HG03460 (cell line): ENCODE data around the gene C1QTNF7.
A peak's percentile ranks its signal among the peaks of the same experiment; 100 is the strongest.

Experiments used
- ATAC-seq: cut with Tn5 transposase; IDR thresholded peaks from one replicate; pipeline ENCODE4 v1.9.1; 2021; ENCODE audit not compliant: unreplicated experiment

The C1QTNF7 gene

DNA sequence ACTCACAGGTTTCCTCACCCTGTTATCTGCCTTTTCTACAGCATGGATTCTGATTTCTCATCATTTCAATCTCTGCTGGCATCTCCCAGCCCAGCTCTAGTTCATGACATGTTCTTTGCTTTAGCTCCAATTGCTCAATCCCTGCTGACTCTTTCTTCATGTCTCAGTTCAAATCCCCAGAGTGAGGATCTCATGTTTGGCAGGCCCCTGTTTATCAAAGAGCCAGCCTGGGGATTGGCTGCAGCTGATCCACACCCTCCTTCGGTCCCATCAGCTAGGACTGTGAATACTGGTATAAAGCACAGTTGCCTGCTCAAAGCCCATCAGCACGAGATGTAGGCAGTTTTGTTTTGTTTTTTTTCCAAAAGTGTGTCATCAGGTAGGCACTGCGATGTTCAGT is 27.5 kb downstream of the C1QTNF7 start:
- no peak for ATAC-seq

DNA sequence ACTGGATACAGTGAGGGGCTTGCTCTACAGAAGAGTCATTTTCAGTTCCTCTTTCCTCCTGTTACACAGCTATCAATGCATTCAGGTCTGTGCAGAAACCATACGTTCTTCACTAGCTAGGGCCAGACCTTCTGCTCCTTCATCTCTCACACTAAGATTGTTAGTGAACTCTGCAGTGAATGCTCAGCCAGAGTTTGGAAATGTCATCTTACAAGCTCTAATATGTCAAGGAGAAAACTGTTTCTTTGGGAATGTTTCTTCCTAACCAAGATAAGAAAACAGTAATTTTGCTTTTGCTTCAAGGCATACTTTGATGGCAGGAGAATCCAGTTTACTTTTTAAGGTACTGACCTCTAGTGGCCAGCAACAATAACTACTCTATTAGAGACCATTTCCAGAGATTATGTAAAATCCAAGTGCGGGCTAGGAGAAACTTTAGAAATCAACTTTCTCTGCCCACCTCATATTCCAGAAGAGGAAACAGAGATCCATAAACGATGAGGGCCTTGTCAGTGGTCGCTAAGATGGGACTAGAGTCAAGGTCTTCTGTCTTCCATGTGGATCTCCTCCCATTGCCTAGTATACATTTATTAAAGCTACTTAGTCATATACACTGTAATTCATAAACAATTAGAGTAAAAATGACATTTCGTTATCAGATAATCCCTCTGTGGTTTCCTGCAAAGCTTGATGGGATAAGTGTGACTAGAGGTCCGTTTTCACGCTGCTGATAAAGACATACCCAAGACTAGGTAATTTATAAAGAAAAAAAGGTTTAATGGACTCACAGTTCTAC is 29.8 kb downstream of the C1QTNF7 start:
- peak; percentile 96 for ATAC-seq

DNA sequence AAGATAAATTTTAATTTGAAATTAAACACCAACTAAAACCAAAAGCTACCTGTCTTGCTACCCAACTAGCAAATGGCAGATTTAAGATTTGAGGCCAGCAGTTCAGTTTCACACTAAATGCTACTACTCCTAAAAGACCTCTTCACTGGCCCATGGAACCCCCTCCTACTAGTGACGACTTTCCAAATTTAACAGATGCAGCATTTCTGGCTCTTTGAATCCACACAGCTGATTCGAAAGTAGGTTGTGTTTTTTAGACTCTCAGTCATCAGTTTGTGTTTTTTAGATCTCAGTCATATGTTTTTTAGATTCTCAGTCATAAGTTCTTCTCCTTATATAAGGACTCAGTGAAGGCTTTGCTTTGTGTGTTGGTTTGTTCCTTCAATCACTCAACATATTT is 30.8 kb downstream of the C1QTNF7 start:
- ATAC-seq = no peak

DNA sequence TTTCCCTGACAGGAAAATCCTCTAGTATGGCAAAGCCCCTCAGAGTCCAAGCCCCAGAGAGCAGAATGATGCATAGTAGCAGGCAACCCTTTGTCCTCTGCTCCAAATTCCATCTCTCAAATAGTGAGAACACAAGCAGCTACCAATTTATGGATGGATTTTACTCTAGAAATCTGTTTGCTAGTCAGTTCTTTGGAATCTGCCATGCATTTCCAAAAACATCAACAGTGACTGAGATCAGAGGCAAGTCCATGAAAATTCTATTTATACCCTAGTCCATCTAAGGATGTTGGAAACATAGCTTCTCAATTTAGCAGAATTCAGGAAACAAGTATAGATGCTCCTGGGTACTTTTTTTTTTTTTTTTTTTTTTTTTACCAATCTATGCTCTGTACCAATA is 31.9 kb downstream of the C1QTNF7 start:
- no peak for ATAC-seq

DNA sequence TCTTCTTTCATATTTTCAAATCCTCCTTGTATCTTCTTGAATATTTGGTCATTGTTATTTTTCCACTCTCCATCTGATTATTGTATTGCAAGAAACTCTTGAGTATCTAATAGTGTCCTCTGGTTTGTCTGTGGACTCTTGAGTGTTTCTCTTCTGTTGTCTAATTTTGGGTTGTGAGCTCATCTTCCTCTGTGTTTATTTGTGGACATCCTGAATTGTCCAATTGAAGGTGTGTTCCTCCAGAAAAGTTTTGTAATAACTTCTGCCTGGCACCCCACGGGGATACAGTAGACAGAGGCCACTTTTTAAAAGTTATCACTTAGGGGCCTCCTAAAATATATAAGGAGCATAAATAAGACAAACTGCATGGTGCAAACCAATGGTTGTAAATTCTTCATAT is 38.8 kb downstream of the C1QTNF7 start:
- ATAC-seq = no peak

DNA sequence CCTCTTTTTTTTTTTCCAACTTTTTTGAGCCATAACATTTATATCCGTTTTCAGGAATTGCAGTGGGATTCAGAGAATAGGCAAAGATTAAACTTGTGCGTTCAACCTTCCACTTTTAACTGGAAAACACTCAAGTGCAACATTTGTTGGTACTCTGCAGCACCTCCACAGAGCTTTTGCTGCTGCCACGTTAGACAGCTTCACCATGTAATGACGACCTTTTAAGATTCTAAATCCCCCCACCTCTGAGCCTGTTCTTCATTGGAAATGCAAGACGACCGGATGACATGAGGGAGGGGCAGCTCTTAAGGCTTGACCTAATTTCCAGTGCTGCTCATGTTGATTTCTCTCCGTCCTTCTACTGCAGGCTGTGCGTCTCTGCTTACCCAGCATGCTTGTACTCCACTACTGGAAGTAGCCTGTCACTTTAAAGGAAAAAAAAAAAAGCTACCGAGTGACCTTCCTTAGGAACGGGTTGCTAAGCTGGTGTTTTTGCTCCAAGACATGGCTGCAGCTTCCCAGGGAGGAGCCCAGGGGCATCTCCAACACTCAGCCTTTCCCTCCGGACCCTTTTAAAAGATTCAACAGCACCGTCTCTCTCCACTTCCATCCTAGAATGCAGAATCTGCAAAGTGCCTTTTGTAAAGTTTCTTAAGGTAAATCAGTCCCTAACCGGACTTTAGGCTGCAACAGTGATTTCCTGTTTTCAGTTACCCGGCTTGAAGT is 41.7 kb downstream of the C1QTNF7 start, which contains the start of gene CC2D2A:
Gene CC2D2A, plus strand, starts transcription at position 481 of the 726 bp plus-strand sequence. CDS start 6,051 bp downstream, outside the sequence.
- ATAC-seq = no peak

DNA sequence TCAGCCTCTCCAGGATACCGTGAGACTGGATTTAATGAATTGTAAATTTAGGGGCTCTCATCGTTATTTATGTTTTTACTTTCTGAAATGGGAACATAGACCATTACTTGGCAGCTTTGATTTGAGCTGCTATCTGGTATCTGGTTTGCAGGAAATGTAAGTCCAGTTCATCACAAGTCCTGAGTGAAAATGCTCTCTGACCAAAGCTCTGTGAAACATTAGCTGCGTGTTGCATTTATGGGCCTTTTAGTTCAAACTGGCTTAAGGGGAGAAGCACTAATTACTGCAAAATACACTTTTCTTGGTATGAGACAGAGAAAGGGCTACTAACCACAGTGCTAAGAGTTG is 42.3 kb downstream of the C1QTNF7 start:
- no peak for ATAC-seq

DNA sequence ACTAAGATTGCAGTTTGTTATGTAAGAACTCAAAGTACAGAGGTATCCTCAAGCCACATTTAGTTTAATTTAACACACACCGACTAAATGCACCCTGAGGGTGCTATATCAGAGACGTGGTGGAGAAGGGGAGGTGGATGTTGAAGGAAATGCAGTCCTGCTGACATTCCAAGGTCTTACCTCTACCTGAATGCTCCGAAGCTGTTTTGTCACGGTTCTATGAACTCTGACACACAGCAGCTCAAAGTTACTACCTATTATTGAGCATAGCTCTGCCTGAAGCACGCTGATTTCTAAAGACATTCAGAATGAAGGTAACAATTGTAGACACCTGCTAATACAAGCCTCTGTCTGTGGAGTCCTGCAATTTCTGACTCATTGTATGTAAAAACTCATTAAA is 48.6 kb downstream of the C1QTNF7 start:
- no peak for ATAC-seq

DNA sequence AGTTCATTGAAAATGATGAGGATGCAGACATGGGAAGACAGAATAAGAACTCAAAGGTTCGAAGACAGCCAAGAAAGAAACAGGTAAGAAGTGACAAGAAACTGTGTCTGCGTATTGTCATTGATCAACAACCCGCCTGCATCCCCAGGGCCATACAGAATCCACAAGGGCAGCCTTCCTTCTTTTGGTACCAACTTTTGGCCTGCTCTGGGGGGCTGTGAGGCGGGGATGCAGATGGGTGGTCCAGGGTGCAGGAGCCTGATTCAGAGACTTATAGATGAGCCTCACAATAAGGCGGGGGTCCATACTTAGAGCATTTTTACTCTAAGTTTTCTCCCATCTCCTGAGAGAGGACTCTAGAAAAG is 50.9 kb downstream of the C1QTNF7 start:
- ATAC-seq = no peak

DNA sequence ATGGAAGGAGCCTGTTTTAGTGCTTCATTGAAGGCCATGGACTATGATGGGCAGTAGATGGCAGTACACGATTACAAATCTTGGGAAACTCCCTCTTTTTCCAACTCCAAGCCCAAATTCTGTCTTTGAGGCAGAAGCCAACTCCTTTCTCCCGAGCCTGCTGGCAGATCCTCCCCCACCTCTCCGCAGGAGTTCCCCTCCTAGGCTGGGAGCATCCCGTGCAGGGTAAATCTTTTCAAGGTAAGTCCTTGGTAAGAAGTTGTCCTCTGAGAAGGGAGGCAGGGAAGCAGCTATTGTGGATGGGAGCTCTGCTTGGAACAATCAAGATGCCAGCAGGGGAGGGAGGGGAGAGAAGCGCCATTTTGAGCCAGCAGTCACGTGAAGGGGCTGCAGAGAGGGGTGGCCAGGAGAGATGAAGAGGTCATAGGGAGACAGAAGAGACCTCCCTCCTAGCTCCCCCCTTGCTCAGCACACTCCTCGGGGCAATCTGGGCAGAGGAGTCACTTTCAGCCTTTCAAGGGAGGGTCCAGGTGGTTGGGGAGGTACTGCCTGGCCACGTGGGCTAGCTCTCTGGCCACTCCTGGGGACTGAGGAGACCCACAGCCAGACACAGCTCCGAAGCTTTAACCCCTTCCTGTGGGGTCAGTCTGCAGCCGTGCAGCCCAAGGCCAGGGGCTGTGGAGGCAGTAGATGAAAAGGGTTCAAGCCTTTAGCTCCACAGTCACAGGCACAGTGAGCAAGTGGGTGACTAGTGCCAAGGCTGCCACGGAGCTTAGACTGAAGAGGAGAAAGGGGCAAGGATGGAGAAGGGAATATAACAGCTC is 51.5 kb downstream of the C1QTNF7 start:
- ATAC-seq = no peak

DNA sequence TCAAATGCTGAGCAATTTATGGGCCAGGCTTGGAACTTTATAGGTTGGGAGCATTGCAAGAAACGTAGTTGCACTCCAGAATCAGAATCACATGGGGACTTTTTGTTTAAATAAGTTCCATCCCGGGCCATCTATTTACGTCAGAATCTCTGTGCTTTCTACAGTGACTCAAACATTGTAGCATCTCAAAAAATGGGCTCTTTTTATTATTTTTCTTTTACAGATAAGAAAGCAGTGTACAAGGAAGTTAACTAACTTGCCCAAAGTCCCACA is 52.0 kb downstream of the C1QTNF7 start:
- ATAC-seq = no peak

DNA sequence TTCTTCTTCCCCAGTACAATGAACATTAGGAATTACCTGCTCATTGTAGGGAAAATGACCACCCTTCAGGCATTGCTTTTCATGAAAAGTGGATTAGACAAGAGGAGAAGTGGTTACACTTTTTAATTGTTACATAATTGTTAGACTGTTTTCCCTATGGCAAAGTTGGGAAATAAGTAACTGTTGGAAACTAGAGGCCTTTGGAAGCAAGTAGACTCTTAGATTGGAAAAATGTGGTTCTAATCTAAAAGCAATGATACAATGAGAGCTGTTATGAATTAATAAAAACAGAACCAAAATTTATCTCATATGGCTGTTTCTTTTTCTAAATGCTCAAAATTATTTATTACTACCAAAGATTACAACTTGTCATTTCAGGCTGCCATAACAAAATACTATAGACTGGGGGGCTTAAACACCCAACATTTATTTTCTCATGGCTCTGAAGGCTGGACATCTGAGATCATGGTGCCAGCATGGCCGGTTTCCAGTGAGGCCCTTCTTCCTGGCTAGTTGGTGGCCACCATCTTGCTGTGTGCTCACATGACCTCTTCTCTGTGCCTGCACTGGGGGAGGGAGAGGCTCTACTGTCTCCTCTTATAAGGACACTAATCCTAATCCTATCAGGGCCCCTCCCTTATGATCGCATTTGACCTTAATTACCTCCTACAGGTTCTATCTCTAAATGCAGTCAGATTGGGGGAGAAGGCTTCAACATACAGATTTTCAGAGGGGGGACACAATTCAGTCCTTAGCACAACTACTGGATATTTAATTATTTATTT is 54.3 kb downstream of the C1QTNF7 start:
- ATAC-seq = no peak

DNA sequence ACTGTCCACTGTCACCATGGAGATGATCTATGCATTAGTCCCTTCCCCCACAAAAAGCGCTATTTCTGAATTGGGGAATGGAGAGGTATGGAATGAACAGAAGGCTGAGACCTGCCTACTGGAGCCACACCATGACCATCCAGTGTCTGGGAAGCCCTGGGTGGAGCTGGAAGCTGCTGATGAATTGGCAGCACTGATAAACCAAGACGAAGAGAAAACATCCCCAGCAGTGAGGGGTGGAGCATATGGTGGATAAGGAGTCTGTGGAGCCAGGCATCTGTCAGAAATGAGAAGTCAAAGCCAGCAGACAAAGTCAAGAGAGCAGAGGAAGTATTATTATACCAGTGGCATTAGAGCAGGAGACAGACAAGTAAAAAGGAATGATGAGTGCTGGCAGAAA is 55.0 kb downstream of the C1QTNF7 start:
- ATAC-seq = no peak

DNA sequence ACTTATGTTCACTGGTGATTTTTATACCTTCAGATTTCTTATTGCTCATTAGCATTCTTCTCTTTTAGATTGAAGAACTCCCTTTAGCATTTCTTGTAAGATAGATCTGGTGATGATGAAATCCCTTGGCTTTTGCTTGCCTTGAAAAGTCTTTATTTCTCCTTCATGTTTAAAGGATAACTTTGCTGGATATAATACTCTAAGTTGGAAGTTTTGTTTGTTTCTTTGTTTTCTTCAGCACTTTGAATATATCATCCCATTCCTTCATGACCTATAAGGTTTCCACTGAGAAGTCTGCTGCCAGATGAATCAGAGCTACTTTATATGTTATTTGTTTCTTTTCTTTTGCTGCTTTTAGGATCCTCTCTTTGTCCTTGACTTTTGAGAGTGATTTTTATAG is 60.3 kb downstream of the C1QTNF7 start:
- no peak for ATAC-seq

DNA sequence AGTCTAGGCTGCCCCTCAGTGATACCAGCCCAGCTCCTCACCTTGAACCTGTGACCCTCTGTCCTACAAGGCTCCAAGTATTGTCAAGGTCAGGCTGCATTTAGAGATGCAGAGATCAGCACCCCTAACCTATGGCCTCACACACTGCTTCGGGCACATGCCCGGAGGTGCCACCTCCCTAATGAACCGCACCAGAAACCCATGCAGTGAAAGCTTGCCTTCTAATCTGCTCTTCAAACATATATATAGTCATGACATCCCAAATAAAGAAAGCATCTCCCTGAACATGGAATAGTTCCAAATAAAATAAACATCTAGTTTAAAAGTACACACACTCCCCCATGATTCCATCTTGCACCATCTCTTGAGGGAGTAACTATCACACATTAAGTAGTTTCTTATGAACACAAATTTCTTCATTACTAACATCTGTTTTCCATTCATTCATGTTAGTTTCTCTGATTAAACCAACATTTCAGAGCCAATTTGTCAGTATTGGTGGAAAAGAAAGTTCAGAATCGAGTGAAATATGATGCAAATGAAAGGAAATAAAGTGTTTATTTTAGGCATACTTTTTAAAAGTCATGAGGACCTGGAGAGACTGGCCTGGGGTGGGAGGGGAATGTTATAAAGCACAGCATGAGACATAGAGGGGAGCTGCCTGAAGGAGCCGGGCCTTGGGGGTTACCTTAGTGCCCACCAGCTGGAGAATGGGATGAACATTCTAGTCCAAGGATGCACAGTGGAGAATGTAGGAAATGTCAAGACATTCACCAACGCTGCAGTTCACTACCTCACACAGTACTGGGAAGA is 61.0 kb downstream of the C1QTNF7 start:
- no peak for ATAC-seq

DNA sequence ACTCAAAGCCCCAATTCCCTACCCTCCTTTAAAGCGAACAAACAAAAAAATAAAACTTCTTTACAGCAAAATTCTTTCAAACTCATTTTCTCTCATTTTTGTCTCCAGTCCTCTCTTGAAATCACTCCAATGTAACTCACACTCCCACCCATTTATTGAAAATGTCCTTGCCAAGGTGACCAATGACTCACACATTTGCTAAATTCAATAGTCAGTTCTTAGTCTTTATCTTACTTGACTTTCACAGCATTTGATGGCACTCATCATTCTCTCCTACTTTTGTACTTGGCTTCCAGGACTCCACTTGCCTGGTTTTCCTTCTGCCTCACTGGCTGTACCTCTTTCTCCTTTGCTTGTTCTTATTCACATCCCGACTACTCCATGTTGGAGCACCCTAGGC is 61.7 kb downstream of the C1QTNF7 start:
- ATAC-seq = no peak

DNA sequence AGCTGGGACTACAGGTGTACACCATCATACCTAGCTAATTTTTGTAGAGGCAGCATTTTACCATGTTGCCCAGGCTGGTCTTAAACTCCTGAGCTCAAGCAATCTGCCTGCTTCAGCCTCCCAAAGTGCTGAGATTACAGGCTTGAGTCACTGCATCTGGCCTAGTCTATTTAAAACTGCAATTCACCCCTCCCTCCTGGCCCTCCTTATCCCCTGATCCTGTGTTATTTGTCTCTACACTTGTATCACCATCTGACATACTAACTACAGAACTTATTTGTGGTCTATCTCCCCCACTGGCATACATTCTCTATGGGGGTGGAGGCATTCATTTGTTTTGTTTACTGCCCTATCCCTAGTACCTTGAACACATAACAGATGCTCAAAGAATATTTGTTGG is 65.6 kb downstream of the C1QTNF7 start:
- ATAC-seq = no peak

DNA sequence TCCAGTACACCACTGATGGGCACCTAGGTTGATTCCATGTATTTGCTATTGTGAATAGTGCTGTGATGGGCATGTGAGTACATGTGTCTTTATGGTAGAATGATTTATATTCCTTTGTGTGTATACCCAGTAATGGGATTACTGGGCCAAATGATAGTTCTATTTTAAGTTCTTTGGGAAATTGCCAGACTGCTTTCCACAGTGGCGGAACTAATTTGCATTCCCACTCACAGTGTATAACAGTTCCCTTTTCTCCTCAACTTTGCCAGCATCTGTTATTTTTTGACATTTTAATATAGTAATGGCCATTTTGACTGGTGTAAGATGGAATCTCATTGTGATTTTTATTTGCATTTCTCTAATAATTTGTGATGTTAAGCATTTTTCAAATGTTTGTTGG is 67.8 kb downstream of the C1QTNF7 start:
- no peak for ATAC-seq
